NCI-H510A treated with DMSO at 0.1 percent for 48 hours (cell line): ENCODE data around the gene UFSP1.

Experiments
- DNase-seq: peaks from one replicate; lab custom pipeline; 2025; lab: John Stamatoyannopoulos, UW

UFSP1 gene

DNA sequence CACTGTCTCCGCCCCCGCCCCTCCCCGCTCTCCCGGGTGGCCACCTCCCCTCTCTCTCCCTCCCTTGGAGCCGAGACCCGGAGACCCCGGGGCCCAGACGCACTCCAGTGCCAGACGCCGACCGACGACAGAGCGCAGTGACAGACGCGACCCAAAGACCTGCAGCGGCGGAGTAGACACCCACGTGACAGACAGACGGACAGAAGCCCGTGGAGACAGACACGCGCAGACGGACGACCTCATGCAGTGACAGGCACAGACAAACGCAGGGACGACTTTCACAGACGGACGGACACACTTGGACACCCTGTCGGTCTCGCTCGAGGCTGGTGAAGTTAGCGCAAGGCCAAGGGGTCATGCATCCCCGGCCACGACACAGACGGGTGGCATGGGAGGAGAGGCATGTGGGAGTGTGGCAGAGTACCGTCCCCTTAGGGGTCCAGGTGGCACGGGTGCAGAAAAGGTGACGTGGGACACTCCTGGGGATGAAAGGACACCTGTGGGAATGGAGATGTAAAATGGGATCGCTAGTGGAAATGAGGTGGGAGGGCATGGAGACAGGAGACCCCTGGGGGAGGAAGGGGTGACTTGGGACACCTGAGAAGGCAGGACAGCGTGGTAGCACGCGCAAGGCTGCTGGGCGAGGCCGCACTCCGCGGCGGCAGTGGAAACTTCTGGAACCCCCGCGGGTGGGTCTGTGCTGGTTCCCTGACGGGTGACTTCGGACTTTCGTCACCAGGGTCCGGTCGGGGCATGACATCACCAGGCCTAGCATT is 6.6 kb upstream of the UFSP1 start:
- no peak for DNase-seq

DNA sequence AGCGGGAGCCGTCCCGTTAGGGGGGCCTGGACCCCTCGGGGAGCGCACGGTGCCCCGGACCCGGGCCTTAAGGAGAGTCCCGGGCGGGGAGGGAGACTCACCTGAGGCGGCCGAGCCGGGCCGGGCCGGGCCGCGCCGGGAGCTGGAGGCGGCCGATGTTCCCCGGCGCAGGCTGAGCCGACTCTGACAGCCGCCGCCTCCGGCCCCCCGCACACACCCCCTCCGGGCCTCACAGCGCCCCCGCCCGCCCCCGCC is 6.1 kb upstream of the UFSP1 start, which contains the start of gene ACHE:
ACHE (minus strand) TSS at position 188 of the 255 bp plus-strand sequence. CDS start 1,656 bp downstream, outside the sequence.
- no peak for DNase-seq

DNA sequence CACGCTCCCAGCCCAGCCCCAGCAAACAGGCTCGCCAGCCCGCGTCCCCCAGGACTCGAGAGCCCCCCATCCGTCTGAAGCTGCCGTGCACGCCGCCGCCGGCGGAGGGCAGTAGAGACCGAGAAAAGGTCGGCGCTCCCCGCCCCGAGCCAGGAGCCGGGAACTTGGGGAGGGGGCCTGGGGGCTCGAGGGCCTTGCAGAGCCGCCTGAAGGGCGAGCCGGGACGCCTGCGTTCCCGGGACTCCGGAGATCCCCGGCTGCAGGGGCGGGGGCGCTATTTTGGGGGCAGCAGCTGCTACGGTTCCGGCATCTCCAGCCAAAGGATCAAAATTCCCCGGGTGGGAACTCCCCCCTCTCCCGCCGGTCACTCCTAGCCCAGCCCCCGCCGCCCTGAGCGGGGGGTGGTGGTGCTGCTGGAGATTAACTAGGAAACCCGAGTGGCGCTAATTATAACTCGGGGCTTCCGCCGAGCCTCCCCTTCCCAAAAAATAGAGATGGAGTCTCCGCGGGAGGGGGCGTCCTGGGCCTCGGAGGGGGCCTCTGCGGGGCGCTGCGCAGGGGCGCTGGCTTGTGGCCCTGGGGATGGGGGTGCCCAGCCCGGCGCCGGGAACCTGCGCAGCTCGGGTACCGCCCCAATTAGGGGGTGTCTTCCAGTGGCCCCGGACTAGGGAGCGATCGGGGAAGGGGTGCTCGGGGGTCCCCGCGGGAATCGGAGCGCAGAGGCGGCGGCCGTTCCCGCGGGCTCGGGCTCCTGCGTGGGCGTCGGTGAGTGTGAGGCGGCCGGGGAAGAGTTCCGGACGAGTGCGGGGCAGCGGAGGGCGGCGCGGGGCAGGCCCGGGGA is 5.6 kb upstream of the UFSP1 start:
- DNase-seq = no peak

DNA sequence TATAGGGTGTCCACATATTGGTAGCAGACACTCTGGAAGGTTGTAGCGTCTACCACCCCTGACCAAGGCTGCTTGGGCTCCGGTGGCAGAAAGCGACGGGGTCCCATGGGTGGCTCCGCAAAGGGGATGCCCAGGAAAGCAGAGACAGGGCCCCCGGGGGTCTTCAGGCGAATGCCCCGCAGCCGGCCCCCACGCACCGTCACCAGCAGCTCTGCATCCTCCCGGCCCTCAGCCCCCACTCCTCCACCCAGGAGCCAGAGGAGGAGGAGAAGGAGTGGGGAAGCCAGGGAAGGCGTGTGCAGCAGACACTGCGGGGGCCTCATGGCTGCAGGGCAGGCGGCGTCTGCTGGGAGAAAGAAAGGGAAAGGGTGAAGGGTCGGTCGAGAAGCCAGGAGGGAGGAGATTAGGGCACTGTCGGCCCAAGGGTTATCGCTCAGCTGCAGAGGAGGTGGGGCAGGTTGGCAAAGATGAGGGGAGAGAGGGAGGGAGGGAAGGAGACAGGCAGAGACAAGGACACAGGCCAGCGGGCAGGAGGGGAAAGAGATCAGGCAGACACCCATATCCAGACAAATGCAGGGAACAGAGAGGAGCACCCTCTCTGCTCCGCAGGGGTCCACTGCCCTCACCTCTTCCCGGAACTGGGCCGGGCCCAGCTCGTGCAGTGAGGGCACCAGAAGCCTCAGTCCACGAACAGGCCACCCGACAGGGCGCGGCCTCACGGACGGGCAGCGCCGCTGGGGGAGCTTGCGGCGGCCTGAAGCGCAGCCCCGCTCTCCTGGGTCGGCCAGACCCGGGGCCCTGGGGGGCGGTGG is 4.6 kb upstream of the UFSP1 start:
- DNase-seq = no peak

DNA sequence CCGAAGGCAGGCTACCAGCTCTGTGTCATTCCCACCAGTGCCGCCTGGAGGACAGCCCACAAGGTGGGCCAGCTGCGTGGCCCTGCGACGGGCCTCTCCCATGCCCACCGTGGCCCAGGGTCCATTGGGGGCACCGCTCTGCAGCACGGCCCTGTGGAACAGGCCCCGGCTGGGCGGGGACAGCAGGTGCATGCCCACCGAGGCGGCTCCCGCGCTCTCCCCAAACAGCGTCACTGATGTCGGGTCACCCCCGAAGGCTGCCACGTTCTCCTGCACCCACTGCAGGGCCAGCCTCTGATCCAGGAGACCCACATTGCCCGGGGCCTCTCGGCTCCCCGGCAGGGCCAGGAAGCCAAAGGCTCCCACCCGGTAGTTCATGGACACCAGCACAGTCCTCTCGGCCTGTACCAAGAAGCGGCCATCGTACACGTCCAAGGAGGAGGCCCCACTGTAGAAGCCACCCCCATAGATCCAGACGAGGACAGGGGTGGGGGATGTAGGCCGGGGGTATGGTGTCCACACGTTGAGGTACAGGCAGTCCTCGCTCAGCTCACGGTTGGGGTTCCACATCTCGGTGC is 3.9 kb upstream of the UFSP1 start:
- no peak for DNase-seq

DNA sequence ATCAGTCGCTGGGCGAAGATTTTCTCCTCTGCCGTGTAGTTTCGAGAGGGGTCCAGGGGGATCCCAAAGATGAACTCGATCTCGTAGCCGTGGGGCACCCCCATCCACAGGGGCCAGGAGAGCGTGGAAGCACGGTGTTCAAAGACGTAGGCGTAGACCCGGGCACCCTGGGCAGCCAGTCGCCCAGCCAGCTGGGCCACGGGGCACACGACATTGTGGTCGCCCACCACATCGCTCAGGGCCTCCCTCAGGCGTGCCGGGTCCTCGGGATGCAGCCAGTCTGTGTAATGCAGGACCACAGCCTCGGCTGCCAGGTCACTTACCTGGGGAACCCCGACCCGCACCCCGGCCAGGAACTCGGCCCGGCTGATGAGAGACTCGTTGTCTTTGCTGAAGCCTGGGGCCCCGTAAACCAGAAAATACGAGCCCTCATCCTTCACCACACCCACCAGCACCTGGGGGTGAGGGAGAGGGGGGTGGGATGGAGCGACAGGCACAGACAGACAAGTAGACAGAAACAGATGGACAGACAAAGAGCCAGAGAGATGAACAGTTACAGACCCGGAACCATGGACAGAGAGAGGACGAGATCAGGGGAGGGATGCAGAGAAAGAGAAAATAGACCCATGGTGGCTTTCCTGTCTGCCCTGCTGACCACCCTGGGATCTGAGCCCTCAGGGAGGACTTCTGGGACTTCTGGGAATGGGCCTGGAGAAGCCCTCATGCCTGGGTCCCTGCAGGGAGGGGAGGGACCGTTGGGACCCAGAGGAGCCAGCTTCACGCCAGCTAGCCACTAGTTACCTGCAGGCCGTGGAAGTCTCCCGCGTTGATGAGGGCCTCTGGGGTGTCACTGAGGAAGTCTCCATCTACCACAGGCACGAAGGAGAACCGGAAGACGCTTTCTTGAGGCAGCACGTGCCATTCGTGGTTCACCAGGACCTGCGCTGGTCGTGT is 3.1 kb upstream of the UFSP1 start:
- DNase-seq = no peak

DNA sequence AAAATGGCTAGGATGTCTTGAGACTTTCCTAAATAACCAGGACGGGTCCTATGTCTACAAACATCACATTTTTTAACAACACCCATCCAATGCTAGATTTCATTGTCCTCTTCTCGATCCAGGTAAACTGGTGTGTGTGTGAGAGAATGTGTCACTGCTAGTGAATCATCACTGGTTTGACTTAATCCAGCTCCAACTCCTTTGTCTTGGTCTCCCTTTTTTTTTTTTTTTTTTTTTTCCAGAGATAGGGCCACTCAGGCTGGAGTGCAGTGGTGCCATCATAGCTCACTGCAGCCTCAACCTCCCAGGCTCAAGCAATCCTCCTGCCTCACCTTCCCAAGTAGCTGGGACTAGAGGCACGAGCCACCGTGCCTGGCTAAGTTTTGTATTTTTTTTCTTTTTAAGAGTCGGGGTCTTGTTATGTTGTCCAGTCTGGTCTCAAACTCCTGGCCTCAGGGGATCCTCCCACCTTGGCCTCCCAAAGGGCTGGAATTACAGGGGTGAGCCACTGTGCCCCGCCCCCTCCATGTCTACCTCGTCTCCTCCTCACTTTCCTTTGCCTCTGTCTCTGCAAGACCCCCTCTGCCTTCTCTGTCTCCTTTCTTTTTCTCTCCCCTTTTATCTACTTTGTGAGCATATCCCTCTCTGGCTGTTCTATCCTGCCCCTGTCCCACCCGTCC is 2.2 kb upstream of the UFSP1 start:
- DNase-seq = no peak

DNA sequence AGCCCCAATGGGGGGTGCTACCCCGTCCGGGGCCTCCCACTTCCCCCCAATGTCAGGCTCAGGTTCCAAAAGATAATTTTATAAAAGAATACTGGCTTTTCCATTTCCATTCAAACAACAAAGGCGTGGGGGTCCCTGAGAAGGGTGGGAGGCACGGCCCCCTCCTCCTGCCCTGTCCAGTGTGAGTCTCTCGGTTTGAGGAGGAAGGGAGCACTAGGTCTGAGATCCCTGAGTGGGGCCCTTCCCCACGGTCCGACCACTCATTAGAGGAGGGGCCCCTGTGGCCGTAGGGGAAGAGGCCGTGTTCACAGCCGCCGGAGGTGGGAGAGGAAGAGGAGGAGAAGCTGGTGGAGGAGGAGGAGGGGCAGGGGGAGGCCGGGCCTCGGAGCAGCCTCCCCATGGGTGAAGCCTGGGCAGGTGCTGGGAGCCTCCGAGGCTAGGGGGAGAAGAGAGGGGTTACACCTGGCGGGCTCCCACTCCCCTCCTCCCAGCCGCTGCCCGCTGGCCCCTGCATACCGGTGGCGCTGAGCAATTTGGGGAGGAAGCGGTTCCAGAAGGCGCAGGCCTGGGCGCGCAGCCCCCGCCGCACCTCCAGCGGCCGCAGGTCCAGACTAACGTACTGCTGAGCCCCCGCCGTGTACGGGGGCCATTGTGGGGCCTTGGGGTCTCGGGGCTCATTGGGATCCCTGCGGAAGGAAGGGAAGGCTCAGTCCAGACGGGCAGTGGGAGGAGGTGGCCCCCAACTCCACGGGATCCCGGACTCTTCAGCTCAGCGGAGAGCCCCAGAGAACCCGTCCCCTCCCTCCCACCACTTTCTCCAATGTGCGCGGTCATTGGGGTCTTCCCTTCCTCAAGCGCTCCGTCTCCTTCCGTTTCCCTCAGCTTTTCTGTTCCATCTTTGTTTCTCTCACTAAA is 1.4 kb upstream of the UFSP1 start:
- DNase-seq = no peak

DNA sequence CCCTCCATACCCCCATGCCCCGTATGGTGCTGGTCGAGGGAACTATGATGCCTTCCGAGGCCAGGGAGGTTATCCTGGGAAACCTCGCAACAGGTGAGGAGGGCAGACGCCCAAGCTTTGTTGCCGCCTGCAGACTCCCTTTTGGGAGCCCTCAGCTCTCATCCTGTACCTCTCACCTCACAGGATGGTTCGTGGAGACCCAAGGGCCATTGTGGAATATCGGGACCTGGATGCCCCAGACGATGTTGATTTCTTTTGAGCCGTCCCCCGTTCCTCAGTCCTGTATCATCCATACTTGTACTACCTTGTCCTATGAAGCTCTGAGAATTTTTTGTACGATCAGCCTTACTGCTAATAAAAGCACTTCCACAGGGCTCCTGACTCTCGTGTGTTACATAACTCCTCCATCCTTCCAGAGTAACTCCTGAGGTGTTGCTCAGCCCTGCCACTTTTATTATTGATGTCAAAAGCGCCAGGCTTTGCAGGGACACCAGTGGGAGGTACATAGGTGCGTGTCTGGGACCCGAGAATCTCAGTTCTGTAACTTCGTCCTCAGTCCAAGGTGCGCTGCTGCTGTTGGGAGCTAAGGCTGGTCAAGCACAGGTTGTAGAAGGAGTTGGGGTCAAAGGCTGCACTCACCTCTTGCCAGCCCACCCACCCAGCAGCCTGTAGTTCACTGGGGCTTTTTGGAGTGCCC is 1.1 kb downstream of the UFSP1 start:
- no peak for DNase-seq

DNA sequence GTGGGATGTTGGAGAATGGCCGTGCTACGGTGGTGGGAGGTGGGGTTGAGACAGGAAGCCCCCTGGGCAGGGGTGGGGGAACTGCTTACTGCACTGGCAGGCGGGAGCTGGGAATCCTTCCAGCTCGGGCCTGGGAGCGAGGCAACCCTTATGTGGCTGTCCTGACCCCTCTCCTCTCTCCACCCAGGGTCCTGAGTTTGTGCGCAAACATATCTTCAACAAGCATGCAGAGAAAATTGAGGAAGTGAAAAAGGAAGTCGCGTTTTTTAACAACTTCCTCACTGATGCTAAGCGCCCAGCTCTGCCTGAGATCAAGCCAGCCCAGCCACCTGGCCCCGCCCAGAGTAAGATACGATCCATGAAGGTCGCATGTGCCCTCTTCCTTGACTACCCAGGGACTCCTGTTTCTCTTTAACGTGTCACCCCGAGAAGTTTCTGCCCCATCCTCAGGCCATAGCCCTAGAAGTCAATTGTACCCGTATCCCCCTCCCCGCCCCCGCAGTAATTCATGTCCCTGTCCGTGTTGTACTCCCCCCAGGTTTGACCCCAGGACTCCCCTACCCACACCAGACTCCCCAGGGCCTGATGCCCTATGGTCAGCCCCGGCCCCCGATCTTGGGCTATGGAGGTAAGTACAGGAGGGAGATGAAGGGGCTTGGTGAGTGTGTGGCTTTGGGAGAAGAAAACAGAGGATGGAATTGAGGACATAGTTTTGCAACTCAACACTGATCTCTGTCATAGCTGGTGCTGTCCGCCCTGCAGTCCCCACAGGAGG is 1.8 kb downstream of the UFSP1 start:
- no peak for DNase-seq

DNA sequence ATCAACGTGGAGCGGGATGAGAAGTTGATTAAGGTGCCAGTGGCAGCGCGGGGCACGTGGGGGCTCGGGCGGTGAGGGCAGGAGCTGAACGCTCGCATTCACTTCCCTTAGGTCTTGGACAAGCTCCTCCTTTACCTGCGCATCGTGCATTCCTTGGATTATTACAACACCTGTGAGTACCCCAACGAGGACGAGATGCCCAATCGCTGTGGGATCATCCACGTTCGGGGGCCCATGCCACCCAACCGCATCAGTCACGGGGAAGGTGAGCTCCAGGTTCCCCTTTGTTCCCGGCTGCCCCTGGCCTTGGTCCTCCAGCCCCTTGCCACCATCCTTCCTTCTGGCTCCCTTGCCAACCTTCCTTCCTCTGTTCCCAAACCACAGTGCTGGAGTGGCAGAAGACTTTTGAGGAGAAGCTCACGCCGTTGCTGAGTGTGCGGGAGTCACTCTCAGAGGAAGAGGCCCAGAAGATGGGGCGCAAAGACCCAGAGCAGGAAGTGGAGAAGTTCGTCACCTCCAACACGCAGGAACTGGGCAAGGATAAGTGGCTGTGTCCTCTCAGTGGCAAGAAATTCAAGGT is 2.5 kb downstream of the UFSP1 start:
- no peak for DNase-seq

DNA sequence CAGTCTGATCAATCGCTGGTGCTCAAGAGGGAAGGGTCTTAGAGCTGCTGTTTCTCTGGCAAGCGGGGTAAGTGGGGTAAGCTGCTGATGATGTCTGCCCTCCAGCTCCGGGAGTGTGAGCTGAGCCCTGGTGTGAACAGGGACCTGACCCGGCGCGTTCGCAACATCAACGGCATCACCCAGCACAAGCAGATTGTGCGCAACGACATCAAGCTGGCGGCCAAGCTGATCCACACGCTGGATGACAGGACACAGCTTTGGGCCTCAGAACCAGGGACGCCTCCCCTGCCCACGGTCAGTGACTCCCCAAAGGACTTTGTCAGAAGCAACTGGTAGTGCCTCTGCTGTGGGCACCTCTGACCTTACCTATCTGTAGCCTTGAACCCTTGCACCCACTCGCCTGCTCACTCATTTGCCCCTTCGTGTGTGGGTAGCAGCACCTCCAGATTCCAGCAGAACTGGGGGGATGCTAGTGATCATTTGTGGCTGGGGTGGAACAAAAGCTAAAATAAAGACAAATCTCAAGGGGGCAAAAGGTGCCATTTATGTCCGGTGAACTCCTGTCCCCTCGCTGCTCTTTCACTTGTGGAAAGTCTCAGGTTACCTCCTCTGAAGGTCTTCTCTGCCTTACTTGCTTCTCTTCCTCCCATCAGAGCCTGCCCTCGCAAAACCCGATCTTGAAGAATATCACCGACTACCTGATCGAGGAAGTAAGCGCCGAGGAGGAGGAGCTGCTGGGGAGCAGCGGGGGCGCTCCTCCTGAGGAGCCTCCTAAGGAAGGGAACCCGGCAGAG is 3.2 kb downstream of the UFSP1 start:
- DNase-seq = no peak

DNA sequence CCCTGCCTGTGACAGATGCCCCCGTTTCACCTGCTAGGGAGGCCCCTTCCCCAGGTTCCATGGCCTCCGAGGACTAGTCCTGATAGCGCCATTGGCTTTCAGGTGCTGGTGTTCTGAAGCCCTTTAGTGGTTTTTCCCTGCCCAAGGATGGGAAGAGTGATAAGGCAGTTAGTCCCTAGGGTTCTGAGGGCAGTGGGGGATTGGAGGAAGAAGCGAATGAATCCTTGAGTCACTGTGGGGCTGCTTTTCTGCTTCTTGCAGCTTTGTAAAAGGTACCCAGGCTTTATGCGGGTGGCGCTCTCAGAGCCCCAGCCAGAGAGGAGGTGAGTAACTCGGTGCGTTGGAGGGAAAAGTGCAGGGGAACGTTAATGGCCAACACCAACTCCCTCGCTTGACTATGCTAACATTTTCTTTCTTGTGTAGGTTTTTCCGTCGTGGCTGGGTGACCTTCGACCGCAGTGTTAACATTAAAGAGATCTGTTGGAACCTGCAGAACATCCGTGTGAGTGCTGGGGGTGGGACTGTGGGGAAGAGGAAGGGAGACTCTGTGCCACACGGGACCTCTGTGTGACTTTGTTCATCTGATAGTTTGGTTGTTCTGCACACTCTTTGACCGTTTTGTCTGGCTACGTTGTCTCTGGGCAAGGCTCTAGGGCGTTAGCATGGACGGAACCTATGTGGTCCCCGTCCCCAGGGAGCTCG is 3.9 kb downstream of the UFSP1 start:
- no peak for DNase-seq

DNA sequence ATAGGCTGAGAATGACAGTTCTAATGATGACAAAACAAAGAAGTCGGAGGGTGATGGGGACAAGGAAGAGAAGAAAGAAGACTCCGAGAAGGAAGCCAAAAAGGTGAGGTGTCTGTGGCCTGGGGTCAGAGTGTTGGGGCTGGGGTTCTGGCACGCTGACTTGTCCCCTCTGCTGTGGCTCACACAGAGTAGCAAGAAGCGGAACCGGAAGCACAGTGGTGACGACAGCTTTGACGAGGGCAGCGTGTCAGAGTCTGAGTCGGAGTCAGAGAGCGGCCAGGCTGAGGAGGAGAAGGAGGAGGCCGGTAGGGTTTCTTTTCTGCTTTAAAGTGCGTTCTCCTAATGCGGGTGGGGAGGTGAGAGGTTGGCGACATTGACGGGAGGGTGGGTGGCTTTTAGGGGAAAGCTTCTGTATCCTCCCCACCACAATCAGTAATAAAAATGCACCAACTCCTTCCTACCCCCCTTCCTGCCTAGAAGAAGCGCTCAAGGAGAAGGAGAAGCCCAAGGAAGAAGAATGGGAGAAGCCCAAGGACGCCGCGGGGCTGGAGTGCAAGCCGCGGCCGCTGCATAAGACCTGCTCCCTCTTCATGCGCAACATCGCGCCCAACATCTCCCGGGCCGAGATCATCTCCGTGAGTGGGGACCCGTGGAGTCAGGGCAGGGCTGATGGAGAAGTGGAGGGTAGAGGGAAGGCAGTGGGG is 4.6 kb downstream of the UFSP1 start:
- no peak for DNase-seq

DNA sequence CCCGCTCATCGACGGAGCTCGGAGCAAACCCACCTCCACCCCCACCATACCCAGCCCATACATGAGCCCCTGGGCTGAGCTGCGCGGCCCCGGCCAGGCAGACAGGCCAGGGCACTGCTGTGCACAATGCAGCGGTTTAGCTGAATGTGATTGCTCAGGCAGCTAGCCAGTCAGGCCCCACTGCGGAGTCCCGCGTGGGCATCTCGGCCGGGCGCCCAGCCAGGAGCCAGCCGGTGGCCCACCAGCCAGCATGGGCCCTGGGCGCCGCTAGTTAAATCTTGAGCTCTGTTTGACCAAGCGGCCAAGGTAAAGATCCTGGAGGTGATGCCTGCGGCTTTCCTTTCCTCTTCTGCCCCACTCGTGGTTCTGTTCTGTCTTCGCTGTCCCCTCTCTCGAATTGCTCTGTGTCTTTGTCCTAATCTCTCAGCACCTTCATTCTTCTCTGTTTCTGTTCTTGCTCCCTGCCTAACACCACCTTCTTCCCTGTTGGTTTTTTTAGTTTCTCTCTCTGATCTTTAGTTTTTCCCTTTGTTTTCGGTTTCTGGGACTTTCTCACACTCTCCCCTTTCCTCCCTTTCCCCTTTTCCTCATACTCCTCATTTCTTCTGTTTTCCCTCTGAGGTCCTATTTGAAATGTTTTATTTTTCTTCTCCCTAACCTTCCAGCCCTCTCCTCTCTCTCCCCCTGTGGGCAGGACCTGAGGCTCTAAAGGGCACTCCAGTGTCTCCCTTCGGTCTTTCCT is 6.6 kb downstream of the UFSP1 start:
- DNase-seq = no peak
